ENCODE results near the gene ZNF578. TPM values are rescaled to one million over a fixed set of nuclear protein-coding genes. Genes with fewer than 3 reads are reported as not detected.

Gene ZNF578
- total and polyA plus RNA-seq, 2 donors (not counting 1 experiment from before 2014, with no cell fraction given), result 0.81 to 3.7 TPM

DNA sequence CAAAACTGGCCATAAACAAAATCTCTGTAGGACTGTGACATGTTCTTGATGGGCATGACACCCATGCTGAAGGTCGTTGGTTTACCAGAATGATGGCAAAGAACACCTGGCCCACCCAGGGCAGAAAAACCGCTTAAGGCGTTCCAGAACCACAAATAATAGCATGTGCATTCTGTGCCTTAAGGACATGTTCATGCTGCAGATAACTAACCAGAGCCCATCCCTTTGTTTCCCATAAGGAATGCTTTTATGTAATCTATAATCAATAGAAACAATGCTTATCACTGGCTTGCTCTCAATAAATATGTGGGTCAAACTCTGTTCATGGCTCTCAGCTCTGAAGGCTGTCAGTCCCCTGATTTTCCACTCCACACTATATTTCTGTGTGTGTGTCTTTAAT is 11.2 kb upstream of the ZNF578 start:
- TF ChIP-seq EZH2 (IDR thresholded peaks at IDR 0.05; ENCODE audit: borderline replicate concordance, insufficient read depth, low read depth, low read length, poor library complexity, severe bottlenecking), result no peak
- TF ChIP-seq, protein P1, sequence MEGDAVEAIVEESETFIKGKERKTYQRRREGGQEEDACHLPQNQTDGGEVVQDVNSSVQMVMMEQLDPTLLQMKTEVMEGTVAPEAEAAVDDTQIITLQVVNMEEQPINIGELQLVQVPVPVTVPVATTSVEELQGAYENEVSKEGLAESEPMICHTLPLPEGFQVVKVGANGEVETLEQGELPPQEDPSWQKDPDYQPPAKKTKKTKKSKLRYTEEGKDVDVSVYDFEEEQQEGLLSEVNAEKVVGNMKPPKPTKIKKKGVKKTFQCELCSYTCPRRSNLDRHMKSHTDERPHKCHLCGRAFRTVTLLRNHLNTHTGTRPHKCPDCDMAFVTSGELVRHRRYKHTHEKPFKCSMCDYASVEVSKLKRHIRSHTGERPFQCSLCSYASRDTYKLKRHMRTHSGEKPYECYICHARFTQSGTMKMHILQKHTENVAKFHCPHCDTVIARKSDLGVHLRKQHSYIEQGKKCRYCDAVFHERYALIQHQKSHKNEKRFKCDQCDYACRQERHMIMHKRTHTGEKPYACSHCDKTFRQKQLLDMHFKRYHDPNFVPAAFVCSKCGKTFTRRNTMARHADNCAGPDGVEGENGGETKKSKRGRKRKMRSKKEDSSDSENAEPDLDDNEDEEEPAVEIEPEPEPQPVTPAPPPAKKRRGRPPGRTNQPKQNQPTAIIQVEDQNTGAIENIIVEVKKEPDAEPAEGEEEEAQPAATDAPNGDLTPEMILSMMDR (IDR thresholded peaks at IDR 0.05), result no peak
- ChIA-PET CTCF (no interaction called here), POLR2A (no interaction called here)
- no peak overlapping the region for H3K27ac ChIP-seq (ENCODE audit: low read length in 2 of 2)
- H2AFZ ChIP-seq (ENCODE audit: insufficient read depth, low read depth, low read length, poor library complexity, severe bottlenecking), result no peak overlapping the region
- no peaks in the 10 kb centered on the region for H3K79me2 ChIP-seq (ENCODE audit: control insufficient read depth, insufficient read depth, low read length)
- peaks cover 8 to 52% (median 29%) of the 10 kb centered on the region in 3 donors for H3K9me3 ChIP-seq (ENCODE audit: control extremely low read depth in 1 of 3, control insufficient read depth in 2 of 3, insufficient read depth in 1 of 3, low read length in 2 of 3)
- H3K4me2 ChIP-seq (replicated peaks; ENCODE audit: low read depth, low read length, poor library complexity, severe bottlenecking), result no peak overlapping the region
- H3K27me3 ChIP-seq (replicated peaks in 1 of 4; ENCODE audit: control extremely low read depth in 1 of 4, control insufficient read depth in 3 of 4, insufficient read depth in 4 of 4, low read length in 3 of 4), result no peaks in the 10 kb centered on the region
- no peaks in the 10 kb centered on the region for H3K36me3 ChIP-seq (replicated peaks in 1 of 2; ENCODE audit: control extremely low read depth in 1 of 2, control insufficient read depth in 1 of 2, extremely low read depth in 1 of 2, insufficient read depth in 2 of 2, low read length in 1 of 2)
- peaks cover 24% of the 10 kb centered on the region for H3K9me3 Mint-ChIP-seq (ENCODE audit: insufficient read depth)
- no peak for ATAC-seq (ENCODE audit: low read depth)
- WGBS (ENCODE audit: insufficient coverage), result 77% methylated on average over 3 of the region's 3 CpGs
- H3K4me3 ChIP-seq (ENCODE audit: control extremely low read depth in 1 of 5, extremely low read depth in 1 of 5, insufficient read depth in 1 of 5, low read depth in 2 of 5, low read length in 4 of 5), result no peak overlapping the region
- DNase-seq, result no peak
- H3K4me3 Mint-ChIP-seq, result no peak overlapping the region
- H3K4me1 Mint-ChIP-seq, result no peaks in the 10 kb centered on the region
- H3K9ac ChIP-seq (ENCODE audit: low read length), result no peak overlapping the region
- no peaks in the 10 kb centered on the region for H3K27me3 Mint-ChIP-seq
- H4K20me1 ChIP-seq (ENCODE audit: control insufficient read depth, insufficient read depth, low read length, poor library complexity, severe bottlenecking), result no peaks in the 10 kb centered on the region
- H3K27ac Mint-ChIP-seq, result no peak overlapping the region
- H3K4me1 ChIP-seq (ENCODE audit: control insufficient read depth in 2 of 2, insufficient read depth in 2 of 2, low read length in 2 of 2), result no peaks in the 10 kb centered on the region
- intact Hi-C loops (cut with micrococcal nuclease), result no loop called here

DNA sequence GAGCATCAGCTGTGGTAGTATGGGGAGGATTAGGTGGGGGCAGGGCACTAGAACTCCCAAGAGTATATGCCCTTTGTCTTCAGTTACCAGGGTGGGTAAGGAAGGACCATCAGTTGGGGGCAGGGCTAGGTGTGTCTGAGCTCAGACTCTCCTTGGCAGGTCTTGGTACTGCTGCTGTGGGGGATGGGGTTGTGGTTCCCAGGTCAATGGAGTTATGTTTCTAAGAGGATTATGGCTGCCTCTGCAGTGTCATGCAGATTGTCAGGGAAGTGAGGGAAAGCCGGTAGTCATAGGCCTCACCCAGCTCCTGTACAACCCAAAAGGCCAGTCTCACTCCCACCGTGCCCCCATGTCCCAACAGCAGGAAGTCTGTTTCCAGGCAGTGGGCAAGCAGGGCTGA is 8.8 kb upstream of the ZNF578 start:
- no peak overlapping the region for H2AFZ ChIP-seq (ENCODE audit: insufficient read depth, low read depth, low read length, poor library complexity, severe bottlenecking)
- H3K4me3 ChIP-seq (ENCODE audit: control extremely low read depth in 1 of 5, extremely low read depth in 1 of 5, insufficient read depth in 1 of 5, low read depth in 2 of 5, low read length in 4 of 5), result no peak overlapping the region
- no peak overlapping the region for H3K9ac ChIP-seq (ENCODE audit: low read length)
- Mint-ChIP-seq H3K9me3 (ENCODE audit: insufficient read depth) (peaks cover 29% of the 10 kb centered on the region), H3K4me3 (no peak overlapping the region), H3K27ac (no peak overlapping the region), H3K4me1 (no peaks in the 10 kb centered on the region), H3K27me3 (no peaks in the 10 kb centered on the region)
- ATAC-seq (ENCODE audit: low read depth) (no peak), DNase-seq (no peak)
- H3K36me3 ChIP-seq (replicated peaks in 1 of 2; ENCODE audit: control extremely low read depth in 1 of 2, control insufficient read depth in 1 of 2, extremely low read depth in 1 of 2, insufficient read depth in 2 of 2, low read length in 1 of 2), result no peaks in the 10 kb centered on the region
- H3K79me2 ChIP-seq (ENCODE audit: control insufficient read depth, insufficient read depth, low read length), result no peaks in the 10 kb centered on the region
- no peak overlapping the region for H3K4me2 ChIP-seq (replicated peaks; ENCODE audit: low read depth, low read length, poor library complexity, severe bottlenecking)
- TF ChIP-seq, protein P1 (IDR thresholded peaks at IDR 0.05), result no peak
- TF ChIP-seq EZH2 (IDR thresholded peaks at IDR 0.05; ENCODE audit: borderline replicate concordance, insufficient read depth, low read depth, low read length, poor library complexity, severe bottlenecking), result no peak
- no peak overlapping the region for H3K27ac ChIP-seq (ENCODE audit: low read length in 2 of 2)
- H4K20me1 ChIP-seq (ENCODE audit: control insufficient read depth, insufficient read depth, low read length, poor library complexity, severe bottlenecking), result no peaks in the 10 kb centered on the region
- intact Hi-C loops (cut with micrococcal nuclease), result no loop called here
- no peaks in the 10 kb centered on the region for H3K4me1 ChIP-seq (ENCODE audit: control insufficient read depth in 2 of 2, insufficient read depth in 2 of 2, low read length in 2 of 2)
- H3K27me3 ChIP-seq (replicated peaks in 1 of 4; ENCODE audit: control extremely low read depth in 1 of 4, control insufficient read depth in 3 of 4, insufficient read depth in 4 of 4, low read length in 3 of 4), result no peaks in the 10 kb centered on the region
- 0% methylated on average over 1 of the region's 2 CpGs for WGBS (ENCODE audit: insufficient coverage)
- peaks cover 5 to 52% (median 19%) of the 10 kb centered on the region in 3 donors for H3K9me3 ChIP-seq (ENCODE audit: control extremely low read depth in 1 of 3, control insufficient read depth in 2 of 3, insufficient read depth in 1 of 3, low read length in 2 of 3)
- ChIA-PET POLR2A (no interaction called here), CTCF (no interaction called here)

All from B cell (primary cell).